IMR-90 (cell line): ENCODE data around the gene MAP1A.

Experiments used
- BHLHE40 ChIP-seq: fragments of 150-350 bp; IDR thresholded peaks from 2 replicates; pipeline ENCODE4 v1.6.1; 2016; ENCODE audit warnings: mild to moderate bottlenecking, low read depth, low read length
- CEBPB ChIP-seq: IDR thresholded peaks from 2 replicates; pipeline ENCODE4 v1.6.1; 2012; ENCODE audit warnings: low read depth, low read length, improper control_type of control experiment
- FOS ChIP-seq: fragments of 150-350 bp; IDR thresholded peaks from 2 replicates; pipeline ENCODE4 v1.6.1; 2016; ENCODE audit warnings: low read depth, low read length
- MAFK ChIP-seq: IDR thresholded peaks from 2 replicates; pipeline ENCODE4 v1.6.1; 2012; ENCODE audit warnings: low read depth, low read length, improper control_type of control experiment
- MAZ ChIP-seq: IDR thresholded peaks from 2 replicates; pipeline ENCODE4 v1.6.1; 2012; ENCODE audit warnings: low read depth, mild to moderate bottlenecking, low read length, improper control_type of control experiment, moderate library complexity, borderline replicate concordance
- POLR2A ChIP-seq: IDR thresholded peaks from 2 replicates; pipeline ENCODE4 v1.6.1; 2012; ENCODE audit warnings: mild to moderate bottlenecking, low read depth, low read length
- RAD21 ChIP-seq: IDR thresholded peaks from 2 replicates; pipeline ENCODE4 v1.6.1; 2012; ENCODE audit warnings: low read length, improper control_type of control experiment
- SMC3 ChIP-seq: fragments of 150-350 bp; IDR thresholded peaks from 2 replicates; pipeline ENCODE4 v1.6.1; 2016; ENCODE audit warnings: low read depth, mild to moderate bottlenecking, antibody characterized with exemption, low read length, moderate library complexity
- TF ChIP-seq, protein P1 (sequence below): conservative IDR thresholded peaks from 2 replicates; pipeline ENCODE4 v1.5.1; 2012; ENCODE audit warnings: mild to moderate bottlenecking, low read depth, low read length, improper control_type of control experiment
- TF ChIP-seq, protein P2 (sequence below): fragments of 150-350 bp; IDR thresholded peaks from 2 replicates; pipeline ENCODE4 v1.6.1; 2016; ENCODE audit warnings: low read depth, mild to moderate bottlenecking, low read length, moderate library complexity, borderline replicate concordance
- TF ChIP-seq, protein P3 (sequence below): fragments of 150-350 bp; IDR thresholded peaks from 2 replicates; pipeline ENCODE4 v1.6.1; 2017; ENCODE audit warnings: mild to moderate bottlenecking, antibody characterized with exemption, low read length, low read depth

DNA sequence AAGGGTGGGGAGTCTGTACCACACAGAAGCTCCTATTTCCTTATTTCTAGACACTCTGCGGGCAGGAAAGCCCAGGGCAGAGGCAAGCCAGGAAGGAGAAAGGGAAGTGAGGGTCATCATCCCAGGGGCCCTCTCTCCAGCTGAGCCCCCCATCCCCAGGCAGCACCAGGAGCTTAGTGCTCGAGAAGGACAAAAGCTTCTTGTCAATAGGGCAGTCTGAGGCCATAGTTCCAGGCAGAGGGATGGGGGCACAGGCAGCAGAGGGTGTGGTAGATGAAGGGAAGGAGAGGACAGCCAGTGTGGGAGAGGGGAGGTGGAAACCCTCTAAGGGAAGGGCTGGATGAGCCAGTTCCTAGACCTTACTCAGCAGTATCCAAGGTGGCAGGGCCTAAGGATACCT is 2.7 kb downstream of the MAP1A start:
- TF ChIP-seq, protein P1, sequence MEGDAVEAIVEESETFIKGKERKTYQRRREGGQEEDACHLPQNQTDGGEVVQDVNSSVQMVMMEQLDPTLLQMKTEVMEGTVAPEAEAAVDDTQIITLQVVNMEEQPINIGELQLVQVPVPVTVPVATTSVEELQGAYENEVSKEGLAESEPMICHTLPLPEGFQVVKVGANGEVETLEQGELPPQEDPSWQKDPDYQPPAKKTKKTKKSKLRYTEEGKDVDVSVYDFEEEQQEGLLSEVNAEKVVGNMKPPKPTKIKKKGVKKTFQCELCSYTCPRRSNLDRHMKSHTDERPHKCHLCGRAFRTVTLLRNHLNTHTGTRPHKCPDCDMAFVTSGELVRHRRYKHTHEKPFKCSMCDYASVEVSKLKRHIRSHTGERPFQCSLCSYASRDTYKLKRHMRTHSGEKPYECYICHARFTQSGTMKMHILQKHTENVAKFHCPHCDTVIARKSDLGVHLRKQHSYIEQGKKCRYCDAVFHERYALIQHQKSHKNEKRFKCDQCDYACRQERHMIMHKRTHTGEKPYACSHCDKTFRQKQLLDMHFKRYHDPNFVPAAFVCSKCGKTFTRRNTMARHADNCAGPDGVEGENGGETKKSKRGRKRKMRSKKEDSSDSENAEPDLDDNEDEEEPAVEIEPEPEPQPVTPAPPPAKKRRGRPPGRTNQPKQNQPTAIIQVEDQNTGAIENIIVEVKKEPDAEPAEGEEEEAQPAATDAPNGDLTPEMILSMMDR = no peak
- TF ChIP-seq, protein P2, sequence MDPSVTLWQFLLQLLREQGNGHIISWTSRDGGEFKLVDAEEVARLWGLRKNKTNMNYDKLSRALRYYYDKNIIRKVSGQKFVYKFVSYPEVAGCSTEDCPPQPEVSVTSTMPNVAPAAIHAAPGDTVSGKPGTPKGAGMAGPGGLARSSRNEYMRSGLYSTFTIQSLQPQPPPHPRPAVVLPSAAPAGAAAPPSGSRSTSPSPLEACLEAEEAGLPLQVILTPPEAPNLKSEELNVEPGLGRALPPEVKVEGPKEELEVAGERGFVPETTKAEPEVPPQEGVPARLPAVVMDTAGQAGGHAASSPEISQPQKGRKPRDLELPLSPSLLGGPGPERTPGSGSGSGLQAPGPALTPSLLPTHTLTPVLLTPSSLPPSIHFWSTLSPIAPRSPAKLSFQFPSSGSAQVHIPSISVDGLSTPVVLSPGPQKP = no peak
- TF ChIP-seq RAD21 (no peak), POLR2A (no peak), FOS (no peak), BHLHE40 (no peak), SMC3 (no peak), CEBPB (no peak), MAZ (no peak), MAFK (no peak)
- TF ChIP-seq, protein P3, sequence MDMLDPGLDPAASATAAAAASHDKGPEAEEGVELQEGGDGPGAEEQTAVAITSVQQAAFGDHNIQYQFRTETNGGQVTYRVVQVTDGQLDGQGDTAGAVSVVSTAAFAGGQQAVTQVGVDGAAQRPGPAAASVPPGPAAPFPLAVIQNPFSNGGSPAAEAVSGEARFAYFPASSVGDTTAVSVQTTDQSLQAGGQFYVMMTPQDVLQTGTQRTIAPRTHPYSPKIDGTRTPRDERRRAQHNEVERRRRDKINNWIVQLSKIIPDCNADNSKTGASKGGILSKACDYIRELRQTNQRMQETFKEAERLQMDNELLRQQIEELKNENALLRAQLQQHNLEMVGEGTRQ = no peak
